Parathyroid adenoma (tissue), 2 donors: ENCODE results near the gene CYP24A1.

Source experiments
- H2AFZ ChIP-seq: fragments of 300-600 bp; sonication (generic); one replicate; pipeline ENCODE4 v1.7.0; 2017; ENCODE audit warnings: antibody characterized with exemption, mild to moderate bottlenecking
- H3K27ac ChIP-seq: fragments of 300-600 bp; sonication (generic); one replicate; pipeline ENCODE4 v1.7.0; 2017
- H3K27me3 ChIP-seq: fragments of 300-600 bp; sonication (generic); one replicate; pipeline ENCODE4 v1.7.0; 2017; ENCODE audit warnings: low read length; ENCODE audit not compliant: control insufficient read depth, insufficient read depth
- H3K36me3 ChIP-seq: fragments of 300-600 bp; sonication (generic); one replicate; pipeline ENCODE4 v1.7.0; 2017; ENCODE audit warnings: low read length; ENCODE audit not compliant: control insufficient read depth, insufficient read depth
- H3K4me1 ChIP-seq: fragments of 300-600 bp; sonication (generic); one replicate; pipeline ENCODE4 v1.7.0; 2017; ENCODE audit warnings: control low read depth
- H3K4me2 ChIP-seq: fragments of 300-600 bp; sonication (generic); one replicate; pipeline ENCODE4 v1.7.0; 2017; ENCODE audit warnings: low read length
- H3K4me3 ChIP-seq: fragments of 300-600 bp; sonication (generic); one replicate; pipeline ENCODE4 v1.7.0; 2017; ENCODE audit warnings: low read depth, low read length
- H3K79me2 ChIP-seq: fragments of 300-600 bp; sonication (generic); one replicate; pipeline ENCODE4 v1.7.0; 2017; ENCODE audit warnings: control low read depth
- H3K9ac ChIP-seq: fragments of 300-600 bp; sonication (generic); one replicate; pipeline ENCODE4 v1.7.0; 2017; ENCODE audit warnings: mild to moderate bottlenecking
- H3K9me3 ChIP-seq: fragments of 300-600 bp; sonication (generic); one replicate; pipeline ENCODE4 v1.7.0; 2017; ENCODE audit warnings: low read length; ENCODE audit not compliant: control insufficient read depth
- TF ChIP-seq, protein P1 (sequence below): fragments of 300-600 bp; sonication (generic); IDR thresholded peaks from one replicate; pipeline ENCODE4 v1.7.0; 2017; ENCODE audit warnings: antibody characterized with exemption, mild to moderate bottlenecking
- donor health status: primary hyperparathyroidism.

The CYP24A1 gene

GRCh38 chr20:54178256-54178655, 4.5 kb upstream of the CYP24A1 start:
- H3K36me3 ChIP-seq = no peaks in the 10 kb centered on the region
- TF ChIP-seq, protein P1, sequence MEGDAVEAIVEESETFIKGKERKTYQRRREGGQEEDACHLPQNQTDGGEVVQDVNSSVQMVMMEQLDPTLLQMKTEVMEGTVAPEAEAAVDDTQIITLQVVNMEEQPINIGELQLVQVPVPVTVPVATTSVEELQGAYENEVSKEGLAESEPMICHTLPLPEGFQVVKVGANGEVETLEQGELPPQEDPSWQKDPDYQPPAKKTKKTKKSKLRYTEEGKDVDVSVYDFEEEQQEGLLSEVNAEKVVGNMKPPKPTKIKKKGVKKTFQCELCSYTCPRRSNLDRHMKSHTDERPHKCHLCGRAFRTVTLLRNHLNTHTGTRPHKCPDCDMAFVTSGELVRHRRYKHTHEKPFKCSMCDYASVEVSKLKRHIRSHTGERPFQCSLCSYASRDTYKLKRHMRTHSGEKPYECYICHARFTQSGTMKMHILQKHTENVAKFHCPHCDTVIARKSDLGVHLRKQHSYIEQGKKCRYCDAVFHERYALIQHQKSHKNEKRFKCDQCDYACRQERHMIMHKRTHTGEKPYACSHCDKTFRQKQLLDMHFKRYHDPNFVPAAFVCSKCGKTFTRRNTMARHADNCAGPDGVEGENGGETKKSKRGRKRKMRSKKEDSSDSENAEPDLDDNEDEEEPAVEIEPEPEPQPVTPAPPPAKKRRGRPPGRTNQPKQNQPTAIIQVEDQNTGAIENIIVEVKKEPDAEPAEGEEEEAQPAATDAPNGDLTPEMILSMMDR = no peak
- no peak overlapping the region for H3K4me3 ChIP-seq
- no peak overlapping the region for H3K9ac ChIP-seq
- no peak overlapping the region for H3K27ac ChIP-seq
- H3K4me2 ChIP-seq = no peak overlapping the region
- H3K4me1 ChIP-seq = no peaks in the 10 kb centered on the region
- H3K9me3 ChIP-seq = no peaks in the 10 kb centered on the region
- no peak overlapping the region for H2AFZ ChIP-seq
- H3K27me3 ChIP-seq = peaks cover 6% of the 10 kb centered on the region
- no peaks in the 10 kb centered on the region for H3K79me2 ChIP-seq

GRCh38 chr20:54177378-54177777, 3.6 kb upstream of the CYP24A1 start:
- H3K27me3 ChIP-seq = peaks cover 11% of the 10 kb centered on the region
- H3K79me2 ChIP-seq = no peaks in the 10 kb centered on the region
- H3K27ac ChIP-seq = no peak overlapping the region
- H3K36me3 ChIP-seq = no peaks in the 10 kb centered on the region
- H3K4me3 ChIP-seq = no peak overlapping the region
- TF ChIP-seq, protein P1 = no peak
- H3K4me1 ChIP-seq = no peaks in the 10 kb centered on the region
- no peak overlapping the region for H3K4me2 ChIP-seq
- H2AFZ ChIP-seq = no peak overlapping the region
- H3K9me3 ChIP-seq = no peaks in the 10 kb centered on the region
- H3K9ac ChIP-seq = no peak overlapping the region

DNA sequence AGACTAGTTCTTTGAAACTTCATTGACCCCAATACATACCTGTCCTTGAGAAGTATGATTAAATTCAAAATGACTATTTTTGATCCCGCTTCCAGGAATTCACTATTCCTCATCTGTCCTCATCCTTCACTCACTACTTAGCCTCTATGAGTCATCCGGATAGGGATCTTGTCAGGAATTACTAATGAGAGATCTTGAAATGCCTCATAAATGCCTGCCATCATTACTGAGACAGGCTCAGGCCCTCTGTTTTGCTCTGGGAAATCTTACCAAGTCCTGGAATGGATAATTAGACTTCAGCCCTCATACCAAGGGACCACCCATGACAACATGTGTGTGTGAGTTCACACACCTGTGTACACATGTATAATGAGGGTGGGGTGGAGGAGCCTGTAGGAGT, 2.8 kb upstream of the CYP24A1 start:
- Histone ChIP-seq H3K4me1 (no peaks in the 10 kb centered on the region), H3K79me2 (no peaks in the 10 kb centered on the region), H3K27me3 (peaks cover 11% of the 10 kb centered on the region), H3K4me2 (no peak overlapping the region), H3K36me3 (no peaks in the 10 kb centered on the region), H3K4me3 (no peak overlapping the region), H3K9ac (no peak overlapping the region), H3K9me3 (no peaks in the 10 kb centered on the region), H3K27ac (no peak overlapping the region), H2AFZ (no peak overlapping the region)
- TF ChIP-seq, protein P1 = no peak

DNA sequence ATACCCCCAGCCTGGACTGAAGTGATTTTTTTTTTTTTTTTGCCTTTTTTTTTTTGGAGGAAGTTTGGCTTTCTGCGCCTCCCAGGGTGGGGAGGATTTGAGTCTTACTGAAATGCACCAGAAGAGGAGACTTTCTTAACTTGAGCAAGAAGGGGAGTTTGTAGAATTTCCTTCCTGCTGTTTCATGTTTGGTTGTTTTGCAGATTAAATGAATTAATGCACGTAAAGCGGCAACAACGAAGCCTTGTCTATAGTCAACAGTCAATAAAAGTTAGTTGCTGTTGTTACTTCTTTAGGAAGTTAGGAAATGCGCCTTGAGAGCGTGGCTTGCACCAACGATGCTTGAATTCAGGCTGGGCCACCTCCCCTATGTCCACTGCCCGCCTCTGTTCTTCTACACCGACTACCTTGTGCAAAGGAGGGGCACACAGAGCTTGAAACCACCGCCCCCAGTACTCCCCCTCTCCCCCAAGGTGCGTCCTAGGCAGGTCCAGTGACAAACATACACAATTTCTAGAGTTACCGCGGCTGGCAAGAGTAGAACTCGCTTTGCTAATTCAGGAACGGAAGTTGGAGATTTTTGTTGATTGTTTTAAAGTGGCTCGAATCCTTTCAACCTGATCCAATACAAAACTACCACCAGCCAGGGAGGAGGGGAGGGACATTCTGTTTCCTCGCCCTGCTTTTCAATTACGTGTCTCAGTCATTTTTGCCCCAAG, 830 bp upstream of the CYP24A1 start:
- peaks cover 11% of the 10 kb centered on the region for H3K27me3 ChIP-seq
- H3K4me3 ChIP-seq = no peak overlapping the region
- no peak overlapping the region for H3K27ac ChIP-seq
- H3K36me3 ChIP-seq = no peaks in the 10 kb centered on the region
- no peaks in the 10 kb centered on the region for H3K9me3 ChIP-seq
- no peaks in the 10 kb centered on the region for H3K4me1 ChIP-seq
- H3K79me2 ChIP-seq = no peaks in the 10 kb centered on the region
- no peak overlapping the region for H3K9ac ChIP-seq
- TF ChIP-seq, protein P1 = no peak
- H2AFZ ChIP-seq = no peak overlapping the region
- H3K4me2 ChIP-seq = no peak overlapping the region
